SHP77 treated with DMSO at 0.1 percent for 48 hours (cell line): ENCODE data around the gene SPI1.

Experiments
- DNase-seq: peaks from one replicate; lab custom pipeline; 2025; lab: John Stamatoyannopoulos, UW

The SPI1 gene

DNA sequence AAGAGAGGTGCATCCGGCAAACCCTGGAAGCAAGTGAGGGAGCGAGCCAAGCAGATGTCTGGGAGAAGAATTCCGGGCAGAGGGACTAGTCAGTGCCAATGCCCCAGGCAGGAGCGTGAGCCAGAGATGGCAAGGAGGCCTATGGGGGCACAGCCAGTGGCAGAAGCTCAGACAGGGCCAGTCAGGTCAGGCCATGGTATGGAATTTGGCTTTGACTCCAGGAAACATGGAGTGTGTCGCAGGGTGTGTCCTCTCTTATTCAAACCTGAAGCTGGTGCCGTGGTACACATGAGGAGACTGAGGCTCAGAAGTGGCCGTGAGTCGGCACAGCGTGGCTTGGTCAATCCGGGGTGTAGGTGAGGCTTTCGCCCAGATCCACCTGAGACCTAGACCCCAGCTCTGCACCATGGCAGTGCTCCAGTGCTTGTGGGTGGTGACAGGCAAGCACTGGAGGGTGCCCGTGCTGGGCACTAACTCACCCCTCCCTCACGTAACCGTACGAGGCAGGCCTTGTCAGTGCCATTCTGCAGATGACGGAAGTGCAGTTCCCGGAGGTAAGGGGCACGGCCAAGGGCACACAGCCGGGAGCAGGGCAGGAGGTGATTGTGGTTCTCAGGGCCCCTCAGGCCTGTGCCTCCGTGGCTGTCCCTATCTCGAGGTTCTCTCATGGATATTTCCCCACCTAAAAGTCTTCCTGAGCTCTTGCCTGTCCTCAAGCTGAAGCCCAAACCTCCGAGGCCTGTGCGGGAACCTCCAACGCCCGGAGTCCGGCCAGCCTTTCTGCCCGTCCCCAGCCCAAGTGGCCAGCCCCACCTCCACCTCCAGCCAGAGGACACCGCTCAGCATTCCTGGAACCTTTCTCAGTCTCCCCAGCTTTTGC, 10.6 kb upstream of the SPI1 start:
- no peak for DNase-seq

DNA sequence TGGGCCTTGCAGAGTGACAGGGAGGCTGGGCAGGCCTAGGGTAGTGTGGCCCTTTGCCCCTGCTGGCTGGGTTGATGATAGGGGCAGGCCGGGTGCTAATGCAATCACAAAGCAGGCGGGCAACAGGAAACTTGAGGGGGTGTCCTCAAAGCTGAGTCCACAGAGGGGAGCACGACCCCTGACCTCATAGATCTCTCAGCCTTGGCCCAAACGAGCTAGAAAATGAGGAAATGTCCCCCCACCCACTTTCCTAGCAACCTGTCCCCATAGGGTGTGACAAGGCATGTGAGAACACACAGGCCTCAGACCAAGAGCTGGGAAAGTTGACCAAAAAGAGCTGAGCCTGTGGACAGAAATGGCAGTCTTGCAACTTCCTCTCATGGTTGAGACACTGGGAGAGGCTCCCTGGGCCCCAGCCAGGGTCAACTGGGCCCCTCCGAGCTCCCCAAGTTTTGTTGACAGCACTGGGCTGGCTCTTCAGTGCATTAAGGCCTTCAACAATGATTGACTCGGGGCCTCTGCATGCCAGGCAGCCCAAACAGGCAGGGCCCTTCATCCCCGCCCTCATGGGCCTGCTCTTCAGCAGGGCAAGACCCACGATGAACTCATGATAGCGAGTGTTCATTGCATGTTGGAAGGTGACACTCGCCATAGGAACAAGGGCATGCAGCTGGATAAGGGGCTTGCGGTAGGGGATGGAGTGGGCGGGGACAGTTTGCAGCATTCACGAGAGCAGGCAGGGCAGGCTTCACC, 9.8 kb upstream of the SPI1 start:
- no peak for DNase-seq

DNA sequence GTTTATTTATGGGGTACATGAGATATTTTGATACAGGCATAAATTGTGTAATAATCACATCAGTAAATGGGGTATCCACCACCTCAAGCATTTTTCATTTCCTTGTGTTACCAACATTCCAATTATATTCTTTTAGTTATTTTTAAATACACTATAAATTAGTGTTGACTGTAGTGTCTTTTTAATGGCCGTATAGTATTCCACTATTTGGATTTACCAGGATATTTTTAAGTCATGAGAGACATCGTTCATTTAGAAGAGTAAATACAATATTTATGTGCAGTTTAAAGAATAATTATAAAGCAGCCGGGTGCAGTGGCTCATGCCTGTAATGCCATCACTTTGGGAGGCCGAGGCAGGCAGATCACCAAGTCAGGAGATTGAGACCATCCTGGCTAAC, 6.2 kb upstream of the SPI1 start:
- DNase-seq, result no peak

DNA sequence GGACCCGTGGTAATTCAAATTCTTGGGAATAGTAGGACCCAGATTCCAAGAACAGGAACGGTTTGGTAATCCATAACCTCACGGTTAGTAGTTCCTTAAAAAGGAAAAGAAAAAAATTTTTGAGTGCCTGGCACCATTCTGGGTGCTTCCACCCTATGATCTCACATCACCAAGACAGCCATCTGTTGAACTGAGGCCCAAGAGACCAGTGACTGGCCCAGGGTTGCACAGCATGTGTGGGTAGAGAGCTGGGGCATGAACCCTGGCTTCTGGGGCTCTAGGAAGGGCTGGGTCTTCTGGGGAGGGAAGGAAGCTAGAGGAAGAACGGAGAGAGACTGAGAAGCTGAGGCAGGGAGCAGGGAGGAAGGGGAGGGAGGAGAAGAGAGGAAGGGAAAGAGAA, 4.7 kb upstream of the SPI1 start:
- DNase-seq, result no peak

DNA sequence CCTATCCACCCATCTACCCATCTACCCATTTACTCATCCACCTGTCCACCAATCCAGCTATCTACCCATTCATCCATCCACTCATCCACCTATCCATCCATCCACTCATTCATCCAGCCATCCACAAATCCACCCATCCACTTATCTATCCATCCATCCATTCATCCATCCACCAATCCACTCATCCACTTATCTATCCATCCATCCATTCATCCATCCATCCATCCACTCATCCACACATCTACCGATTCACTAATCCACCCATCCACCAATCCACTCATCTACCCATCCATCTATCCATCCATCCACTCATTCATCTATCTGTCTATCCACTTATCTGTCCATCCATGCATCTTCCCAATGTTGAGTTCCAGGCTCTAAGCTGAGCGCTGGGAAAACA, 1.7 kb upstream of the SPI1 start:
- DNase-seq, result no peak

DNA sequence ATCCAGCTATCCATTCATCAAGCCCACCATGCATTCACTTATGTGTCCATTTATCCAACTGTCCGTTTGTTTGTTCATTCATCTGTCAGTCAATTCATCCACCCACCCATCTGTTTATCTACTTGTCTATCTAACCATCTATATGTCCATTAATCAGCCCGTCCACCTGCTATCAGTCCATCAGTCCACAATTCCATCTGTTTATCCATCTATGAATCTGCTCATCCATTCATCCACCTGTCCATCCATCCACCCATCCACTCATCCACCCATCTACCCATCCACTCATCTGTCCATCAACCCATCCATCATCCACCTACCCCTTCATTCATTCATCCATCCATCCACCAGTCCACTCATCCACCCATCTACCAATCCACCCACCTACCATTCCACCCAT, 970 bp upstream of the SPI1 start:
- no peak for DNase-seq

DNA sequence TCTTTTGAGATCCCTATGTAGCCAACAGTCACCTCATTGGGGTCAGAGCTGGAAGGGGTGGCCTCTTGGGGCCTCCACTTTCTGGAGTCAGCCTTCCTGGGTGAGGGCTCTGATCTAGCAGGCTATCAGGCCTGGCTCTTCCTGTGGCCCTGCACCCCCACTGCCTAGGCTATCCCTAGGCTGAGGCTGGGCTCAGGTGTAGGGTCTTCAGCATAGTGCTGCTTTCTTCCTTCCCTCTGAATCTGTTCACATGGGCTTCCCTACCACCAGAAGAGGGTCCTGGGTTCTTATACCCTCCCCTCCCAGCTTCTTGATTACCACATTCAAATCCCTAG, 456 bp upstream of the SPI1 start:
- no peak for DNase-seq

DNA sequence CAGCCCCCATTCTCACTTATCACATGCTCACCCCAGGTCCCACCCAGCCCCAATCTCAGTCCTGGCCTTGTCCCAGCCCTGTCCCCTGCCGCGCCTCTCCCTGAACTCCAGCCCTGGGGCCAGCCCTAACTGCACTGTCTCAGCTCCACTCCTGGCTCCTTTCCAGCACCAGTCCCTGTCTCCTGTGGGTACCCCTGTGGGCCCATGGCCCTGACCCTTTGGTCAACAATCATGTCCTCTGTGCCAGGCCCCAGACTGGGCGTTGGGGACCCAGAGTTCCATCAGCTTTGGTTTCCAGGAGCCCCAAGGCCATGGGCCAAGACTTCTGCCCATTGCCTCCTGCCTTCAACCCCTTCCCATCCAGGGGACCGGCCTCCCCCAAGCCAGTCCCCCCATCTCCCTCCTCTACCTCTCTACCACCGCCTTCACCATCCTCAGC, 757 bp downstream of the SPI1 start:
- no peak for DNase-seq

DNA sequence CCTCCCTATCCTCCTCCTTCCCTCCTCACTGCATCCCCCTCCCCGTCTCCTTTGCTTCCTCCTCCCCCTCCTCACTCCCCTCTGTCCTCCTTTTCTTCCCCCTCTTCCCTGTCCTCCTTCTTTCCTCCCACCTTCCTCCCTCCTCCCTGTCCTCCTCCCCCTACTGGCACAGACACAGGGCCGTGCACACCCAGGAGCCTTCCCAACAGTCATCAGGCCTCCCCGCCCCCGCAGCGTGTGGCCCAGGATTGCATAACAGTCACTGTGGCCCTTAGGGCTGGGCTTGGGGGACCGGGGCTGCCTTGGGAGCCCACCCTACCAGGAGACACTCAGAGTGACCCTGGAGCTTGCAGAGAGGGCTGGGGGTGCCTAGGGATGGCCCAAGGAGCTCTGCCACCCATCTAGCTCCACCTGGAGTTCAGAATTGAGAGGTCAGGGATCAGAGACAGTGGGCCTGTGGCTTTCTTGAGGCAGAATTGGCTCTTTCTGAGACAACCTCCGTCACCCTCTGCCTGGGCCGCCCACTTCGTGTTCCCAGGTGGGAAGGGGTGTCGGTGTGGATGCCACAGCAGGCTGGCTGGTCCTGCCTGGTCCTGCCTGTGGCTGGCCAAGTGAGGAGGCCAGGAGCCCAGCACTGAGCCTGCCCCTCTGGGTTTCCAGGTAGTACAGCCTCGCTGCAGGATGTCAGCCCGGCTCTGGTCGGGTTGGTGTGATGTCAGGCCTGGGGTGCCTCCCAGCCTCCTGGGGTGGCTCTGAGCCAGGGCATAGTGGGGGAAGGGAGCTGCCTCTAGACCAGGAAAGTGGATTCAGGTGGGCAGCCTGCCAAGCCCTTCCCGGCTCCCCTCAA, 1.6 kb downstream of the SPI1 start:
- no peak for DNase-seq

DNA sequence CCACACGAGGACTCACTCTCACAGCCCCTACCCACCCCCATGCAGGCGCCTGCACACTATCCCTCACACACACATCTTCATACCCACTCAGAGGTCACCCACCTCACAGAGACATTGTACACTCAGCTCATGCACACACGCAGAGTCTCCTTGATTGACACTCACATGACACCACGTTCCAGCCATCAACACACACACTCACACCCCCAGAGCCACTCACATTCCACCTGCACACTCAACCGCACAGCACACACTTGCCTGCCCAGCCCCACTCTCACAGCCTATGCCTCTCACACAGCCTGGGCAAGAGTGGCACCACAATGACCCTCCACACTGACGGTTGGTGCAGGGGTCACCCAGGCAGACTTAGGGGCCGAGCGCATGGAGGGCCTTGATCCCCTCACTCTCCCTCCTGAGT, 2.2 kb downstream of the SPI1 start:
- DNase-seq, result no peak

DNA sequence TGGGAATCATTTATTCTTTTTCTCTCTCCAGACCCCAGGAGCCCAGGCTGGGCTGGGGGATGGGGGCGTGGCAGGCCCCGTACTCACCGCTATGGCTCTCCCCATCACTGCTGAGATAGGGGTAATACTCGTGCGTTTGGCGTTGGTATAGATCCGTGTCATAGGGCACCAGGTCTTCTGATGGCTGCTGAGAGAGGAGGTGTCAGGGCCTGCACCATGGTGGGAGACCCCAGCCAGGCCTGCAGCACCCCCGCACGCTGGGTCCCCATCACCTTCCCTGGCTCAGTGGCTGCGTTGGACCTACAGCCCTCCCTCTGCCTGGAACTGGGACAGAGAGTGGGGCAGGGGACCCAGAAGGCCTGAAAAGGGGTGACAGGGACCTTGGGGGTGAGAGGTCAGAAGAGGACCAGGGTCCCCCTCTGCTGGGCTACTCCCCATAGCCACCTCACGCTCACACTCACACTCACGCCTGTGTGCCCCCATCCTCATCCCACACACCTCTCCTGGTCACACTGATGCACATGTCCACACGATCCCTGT, 2.7 kb downstream of the SPI1 start:
- DNase-seq, result no peak

DNA sequence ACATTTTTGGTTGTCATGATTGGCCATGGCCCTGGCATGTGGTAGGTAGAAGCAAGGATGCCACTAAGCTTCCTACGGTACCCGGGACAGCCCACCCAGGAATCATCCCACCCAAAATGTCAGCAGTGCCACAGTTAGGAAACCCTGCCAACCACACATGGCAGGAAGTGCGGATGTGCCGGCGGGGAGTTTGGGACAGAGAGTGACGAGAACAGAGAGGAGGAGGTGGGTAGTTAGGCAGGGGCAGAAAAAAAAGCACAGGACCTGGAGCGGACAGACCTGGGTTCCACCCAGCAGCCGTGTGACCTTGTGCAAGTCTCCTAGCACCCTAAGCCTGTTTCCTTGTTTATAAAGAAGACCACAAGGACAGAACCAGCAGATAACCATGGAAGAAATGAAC, 3.3 kb downstream of the SPI1 start:
- DNase-seq, result no peak

DNA sequence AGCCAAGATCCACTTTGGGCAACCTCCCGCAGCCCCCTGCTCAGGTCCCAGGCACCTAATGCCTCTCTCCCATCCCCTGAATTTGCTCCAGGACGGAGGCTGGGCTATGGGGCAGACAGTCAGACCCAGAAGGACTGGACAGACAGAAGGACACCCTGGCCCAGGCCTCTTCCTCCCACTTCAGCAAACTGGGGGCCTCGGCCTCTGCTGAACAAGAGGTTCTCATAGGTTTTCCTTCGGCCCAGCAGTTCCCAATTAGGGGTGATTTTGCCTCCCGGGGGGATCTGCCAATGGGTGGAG, 3.7 kb downstream of the SPI1 start:
- no peak for DNase-seq

DNA sequence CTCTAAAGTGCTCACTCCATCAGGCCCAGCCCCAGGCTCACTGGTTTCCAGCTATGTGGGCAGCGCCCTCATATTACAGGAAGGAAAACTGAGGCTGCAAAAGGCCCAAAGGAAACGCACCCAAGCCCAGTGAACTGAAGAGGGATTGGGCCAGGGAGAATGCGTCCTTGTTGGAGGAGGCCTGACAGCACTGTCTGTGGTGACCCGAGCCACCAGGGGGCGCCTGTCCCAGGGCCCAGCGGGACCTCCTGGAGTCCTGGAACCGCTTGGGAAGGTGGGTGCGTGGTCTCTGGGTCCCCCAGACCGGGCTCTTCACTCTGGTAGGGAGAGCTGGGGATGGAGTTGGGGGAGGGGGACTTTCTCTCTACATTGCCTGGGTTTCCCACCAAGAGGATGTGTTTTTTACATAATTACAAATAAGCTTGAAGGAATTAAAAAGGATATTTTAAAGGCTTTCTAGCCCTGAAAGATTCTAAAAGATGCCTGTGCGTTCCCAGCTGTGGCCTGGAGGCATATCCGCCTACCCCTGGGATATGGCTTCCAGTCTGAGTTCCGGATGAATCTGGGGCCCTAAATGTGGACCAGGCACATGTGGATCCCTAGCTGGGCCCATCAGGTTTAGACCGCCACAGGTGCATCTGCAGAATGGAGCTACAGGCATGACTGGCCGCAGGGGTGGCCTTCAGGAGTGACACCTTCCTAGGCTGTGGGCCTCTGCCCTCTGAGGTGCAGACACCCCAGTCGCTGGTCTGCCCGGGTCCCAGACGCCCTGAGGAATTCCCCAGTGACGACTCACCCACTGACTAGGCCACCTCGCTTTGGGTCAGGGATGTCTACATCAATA, 4.2 kb downstream of the SPI1 start:
- DNase-seq, result peak; percentile 48

DNA sequence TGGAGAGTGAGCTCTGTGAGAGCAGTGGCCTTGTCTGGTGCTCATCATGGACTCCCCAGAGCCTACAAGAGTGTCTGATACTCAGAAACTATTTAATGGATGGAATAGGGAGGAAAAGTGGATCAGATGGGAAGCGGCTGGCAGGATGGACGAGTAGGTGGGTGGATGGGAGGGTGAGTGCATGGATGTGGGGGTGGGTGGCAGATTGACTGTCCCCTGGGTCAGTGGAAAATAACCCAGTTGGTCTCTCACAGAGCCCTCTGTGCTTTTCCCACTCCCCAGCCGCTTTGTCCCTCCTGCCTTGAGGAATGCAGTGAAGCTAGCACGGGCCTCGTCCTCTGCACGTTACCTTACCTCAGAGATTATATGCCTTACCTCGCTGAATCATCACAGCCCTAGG, 5.9 kb downstream of the SPI1 start:
- DNase-seq, result no peak

DNA sequence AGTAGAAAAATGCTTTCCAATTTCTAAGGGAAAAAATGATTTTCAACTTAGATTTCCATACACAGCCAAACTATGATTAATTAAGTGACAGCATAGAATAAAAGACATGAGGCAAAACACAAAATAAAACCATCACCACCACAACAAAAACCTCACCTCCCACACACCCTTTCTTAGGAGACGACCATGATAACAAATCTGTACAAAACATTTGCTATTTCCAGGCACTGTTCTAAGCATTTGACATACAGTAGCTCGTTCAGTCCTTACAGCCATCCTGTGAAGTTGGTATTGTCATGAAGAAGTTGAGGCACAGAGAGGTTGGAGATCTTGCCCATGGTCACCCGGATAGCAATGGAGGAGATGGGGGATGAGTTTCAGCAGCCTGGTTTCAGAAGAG, 8.7 kb downstream of the SPI1 start:
- DNase-seq, result no peak

DNA sequence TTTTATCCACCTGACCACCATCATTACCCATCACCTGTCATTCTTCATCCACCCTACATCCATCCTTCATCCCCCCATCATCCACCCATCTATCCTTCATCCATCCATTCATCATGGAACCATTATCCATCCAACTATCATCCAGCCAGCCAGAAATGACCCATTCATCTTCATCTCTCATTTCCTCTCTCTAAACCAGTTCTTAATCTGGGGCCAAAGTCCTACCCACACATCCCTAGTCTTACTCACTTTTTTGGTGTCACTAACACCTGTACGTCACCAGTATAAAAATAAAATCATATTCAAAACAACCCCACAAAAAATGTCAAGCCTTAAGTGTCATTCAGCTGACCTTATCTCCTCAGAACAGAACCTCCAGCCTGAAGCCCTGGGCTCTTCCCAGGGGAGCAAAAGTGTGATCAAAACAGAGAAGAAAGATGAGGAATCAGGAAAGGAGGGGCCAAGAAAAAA, 12.3 kb downstream of the SPI1 start:
- no peak for DNase-seq

DNA sequence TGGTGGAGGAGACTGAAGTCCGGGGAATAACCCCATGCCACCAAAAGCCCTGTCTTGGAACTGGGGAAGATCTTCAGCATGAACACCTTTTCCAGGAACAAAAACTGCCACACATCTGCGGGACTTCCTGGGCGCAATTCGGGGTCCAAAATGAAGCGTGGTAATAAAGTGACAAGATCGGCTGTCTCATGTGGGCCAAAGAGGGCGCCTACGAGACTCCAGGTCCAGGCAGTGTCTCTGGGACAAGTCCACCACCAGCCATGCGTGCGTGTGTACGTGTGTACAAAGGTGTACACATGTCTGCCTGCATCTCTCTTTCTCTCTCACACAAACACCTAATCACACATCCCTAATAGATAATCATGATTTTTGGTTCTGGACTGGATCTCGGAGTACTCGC, 16.9 kb downstream of the SPI1 start:
- no peak for DNase-seq

DNA sequence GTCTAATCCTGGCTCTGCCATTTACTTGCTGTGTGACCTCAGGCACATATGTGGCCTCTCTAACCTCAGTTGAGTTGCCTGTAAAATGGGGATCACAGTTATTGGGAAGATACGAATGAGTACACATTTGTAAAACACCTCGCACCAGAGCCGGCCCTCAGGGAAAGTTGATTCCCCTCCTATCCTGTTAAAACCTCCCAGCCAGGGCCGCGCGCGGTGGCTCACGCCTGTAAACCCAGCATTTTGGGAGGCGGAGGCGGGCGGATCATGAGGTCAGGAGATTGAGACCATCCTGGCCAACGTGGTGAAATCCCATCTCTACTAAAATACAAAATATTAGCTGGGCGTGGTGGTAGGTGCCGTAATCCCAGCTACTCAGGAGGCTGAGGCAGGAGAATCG, 18.0 kb downstream of the SPI1 start:
- no peak for DNase-seq

DNA sequence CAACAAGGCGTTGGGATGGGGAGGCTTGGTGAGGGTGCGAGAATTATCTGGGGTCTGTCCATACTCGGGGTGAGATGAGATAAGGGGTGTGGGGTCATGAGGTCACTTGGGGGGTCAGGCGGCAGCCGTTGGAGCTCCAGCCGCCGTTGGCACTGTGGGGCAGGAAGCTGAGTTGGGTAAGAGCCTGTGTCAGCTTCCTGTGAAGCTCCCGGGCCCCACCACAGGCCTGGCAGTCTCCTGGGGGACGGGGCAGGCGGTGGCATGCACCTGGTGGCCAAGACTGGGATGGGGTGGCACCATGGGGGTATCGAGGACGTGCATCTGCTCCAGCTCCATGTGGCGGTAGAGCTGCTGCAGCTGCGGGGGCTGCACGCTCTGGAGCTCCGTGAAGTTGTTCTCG, 18.8 kb downstream of the SPI1 start:
- no peak for DNase-seq

DNA sequence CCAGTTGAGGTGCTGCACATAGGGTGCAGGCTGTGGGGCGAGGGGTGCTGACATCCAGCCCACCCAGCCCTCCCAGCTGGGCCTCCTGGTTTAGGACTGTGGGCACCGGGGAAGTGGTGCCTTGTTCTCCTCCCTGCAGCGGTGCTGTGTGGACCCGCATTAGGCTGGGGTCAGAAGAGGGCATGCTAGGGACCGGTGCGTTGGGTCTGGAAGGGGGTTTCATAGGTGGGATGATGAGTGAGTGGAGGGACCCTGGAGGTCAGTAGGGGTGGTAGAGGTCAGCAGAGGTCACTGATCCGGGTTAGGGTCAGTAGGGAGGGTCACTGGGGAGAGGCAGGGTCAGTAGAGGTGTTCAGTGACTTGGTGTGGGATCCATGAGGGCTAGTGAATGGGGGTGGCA, 19.2 kb downstream of the SPI1 start:
- DNase-seq, result no peak

DNA sequence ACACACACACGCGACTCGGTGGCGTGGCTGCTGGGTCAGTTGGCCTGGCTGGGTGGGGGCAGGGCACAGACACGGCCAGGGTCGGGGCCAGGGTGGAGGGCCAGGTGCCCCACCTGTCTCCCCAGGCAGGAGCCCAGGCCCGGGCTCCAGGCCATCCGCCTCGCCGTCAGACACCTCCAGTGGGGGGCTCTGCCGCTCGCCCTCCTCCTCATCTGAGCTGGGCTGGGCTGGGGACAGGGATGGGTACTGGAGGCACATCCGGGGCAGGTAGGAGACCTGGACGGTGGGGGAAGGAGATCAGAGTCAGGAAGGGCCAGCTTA, 19.7 kb downstream of the SPI1 start:
- no peak for DNase-seq
